GM19193 (cell line): Measurements from ENCODE around the gene SBNO1.

ENCODE experiments used
- POLR2A ChIP-seq: IDR thresholded peaks from 4 replicates; pipeline ENCODE4 v1.6.1; 2011; ENCODE audit not compliant: insufficient read depth, insufficient read length; ENCODE audit errors: extremely low read depth

Gene SBNO1

DNA sequence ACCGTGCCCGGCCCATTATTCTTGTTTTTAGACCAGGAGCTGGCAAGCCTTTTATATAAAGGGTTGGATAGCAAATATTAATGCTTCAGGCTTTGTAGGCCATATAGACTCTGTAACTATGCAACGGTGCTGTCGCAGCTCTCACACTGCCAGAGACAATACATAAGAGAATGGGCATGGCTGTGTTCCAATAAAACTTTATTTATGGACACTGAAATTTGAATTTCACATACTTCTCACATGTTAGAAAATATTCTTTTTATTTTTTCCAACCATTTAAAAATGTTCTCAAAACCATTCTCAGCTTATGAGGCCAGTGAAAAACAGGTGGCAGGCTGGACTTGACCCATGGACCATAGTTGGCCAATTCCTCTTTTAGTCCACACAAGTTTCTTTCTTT, 80.0 kb downstream of the SBNO1 start:
- no peak for TF ChIP-seq POLR2A

DNA sequence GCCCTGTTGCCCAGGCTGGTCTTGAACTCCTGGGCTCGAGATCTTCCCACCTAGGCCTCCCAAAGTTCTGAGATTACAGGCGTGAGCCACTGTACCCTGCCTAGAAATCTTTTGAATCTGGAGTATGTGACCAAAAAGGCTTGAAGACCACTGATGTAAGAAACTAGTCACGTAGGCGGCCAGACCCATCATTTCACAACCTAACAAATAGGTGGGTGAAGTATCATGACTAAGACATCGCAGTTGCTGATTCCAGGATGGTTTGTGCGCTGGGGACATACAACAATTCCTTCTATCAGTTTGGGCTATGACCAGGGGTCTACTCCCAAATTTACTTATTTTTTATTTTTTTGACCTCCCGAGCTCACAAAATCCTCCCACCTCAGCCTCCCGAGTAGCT, 81.2 kb downstream of the SBNO1 start:
- no peak for TF ChIP-seq POLR2A

DNA sequence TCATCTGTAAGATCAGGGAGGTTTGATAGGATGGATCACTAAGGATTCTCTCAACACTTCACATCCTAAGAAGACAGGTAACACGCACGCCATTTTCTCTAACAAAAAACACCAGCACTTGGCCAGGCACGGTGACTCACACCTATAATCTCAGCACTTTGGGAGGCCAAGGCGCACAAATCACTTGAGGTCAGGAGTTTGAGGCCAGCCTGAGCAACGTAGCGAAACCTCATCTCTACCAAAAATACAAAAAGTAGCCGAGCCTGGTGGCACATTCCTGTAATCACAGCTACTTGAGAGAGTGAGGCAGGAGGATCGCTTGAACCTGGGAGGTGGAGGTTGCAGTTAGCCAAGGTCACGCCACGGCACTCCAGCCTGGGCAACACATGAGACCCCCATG, 82.5 kb downstream of the SBNO1 start:
- TF ChIP-seq POLR2A = no peak

DNA sequence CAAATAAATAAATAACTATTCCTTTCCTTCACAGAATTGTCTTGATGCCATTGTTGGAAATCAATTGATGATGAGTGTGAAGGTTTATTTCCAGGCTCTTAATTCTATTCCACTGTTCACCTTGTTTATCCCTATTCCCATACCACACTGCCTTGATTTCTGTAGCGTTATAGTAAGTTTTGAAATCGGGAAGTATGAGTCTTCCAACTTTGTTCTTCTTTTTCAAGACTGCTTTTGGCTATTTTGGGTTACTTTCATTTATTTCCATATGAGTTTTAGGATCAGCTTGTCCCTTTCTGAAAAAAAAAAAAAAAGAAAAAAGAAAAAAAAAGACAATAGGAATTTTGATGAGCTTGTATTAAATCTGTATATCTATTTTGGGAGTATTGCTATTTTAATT, 83.7 kb downstream of the SBNO1 start:
- TF ChIP-seq POLR2A = no peak

DNA sequence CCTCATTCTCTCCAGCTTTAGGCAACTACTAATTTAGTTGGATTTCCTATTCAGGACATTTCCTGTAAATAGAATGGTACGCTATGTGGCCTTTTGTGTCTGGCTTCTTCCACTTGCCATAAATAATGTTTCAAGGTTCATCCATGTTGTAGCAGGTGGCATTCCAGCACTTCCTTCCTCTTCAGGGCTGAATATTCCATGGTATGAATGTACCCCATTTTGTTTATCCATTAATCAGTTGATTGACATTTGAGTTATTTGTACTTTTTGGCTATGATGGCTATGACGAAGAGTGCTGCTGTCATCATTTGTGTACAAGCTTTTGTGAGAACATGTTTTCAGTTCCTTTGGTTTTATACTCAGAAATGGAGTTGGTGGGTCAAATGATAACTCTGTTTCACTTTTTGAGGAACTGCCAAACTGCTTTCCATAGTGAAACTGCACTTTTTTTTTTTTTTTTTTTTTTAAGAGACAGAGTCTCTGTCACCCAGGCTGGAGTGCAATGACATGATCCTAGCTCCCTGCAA, 86.5 kb downstream of the SBNO1 start:
- TF ChIP-seq POLR2A = no peak

DNA sequence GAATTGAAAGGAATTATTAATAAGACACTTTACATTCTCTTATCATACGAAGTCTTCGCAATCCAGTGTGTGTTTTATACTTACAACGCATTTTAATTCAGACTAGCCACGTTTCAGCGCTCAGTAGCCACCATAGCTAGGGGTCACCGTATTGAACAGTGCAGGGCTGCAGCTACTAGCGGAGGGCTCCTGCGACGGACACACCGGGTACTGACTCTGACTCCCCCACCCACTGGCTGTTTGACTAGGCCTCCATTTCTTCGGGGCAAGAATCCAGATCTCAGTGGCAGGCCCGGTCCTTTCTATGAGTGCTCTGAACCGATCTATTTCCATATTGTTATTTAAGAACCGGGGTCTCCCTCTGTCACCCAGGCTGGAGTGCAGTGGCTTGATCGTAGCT, 91.5 kb downstream of the SBNO1 start:
- no peak for TF ChIP-seq POLR2A

DNA sequence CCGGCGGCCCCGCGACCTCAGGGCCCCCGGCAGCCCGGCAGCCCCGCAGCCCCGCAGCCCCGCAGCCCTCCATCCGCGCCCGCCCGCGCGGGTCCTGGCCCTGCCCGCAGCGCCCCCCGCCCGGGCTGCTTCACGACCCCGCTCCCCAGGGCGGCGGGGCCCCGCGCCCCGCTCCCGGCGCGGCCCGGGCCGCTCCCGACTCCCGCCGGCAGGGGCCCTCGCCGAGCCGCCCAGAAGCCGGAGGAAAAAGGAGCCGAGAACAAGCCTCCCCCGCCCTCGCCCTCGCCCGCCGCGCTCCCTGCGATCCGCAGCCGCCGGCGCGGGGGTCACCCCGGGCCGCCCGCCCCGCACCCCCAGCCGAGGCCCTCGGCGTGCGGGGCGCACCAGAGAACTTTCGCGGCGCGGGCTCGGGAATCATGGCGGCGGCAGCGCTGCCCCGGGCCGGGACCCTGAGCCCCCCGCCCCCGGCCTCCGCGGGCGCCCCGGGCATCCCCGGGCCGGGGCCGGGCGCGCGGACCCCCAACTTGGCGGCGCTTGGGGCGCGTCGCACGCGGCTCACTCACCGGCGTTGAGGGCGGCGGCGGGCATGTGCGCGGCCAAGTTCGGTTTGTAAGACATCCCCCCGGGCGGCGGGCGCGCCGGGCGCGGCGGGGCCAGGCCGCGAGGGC, 93.5 kb downstream of the SBNO1 start:
- no peak for TF ChIP-seq POLR2A

DNA sequence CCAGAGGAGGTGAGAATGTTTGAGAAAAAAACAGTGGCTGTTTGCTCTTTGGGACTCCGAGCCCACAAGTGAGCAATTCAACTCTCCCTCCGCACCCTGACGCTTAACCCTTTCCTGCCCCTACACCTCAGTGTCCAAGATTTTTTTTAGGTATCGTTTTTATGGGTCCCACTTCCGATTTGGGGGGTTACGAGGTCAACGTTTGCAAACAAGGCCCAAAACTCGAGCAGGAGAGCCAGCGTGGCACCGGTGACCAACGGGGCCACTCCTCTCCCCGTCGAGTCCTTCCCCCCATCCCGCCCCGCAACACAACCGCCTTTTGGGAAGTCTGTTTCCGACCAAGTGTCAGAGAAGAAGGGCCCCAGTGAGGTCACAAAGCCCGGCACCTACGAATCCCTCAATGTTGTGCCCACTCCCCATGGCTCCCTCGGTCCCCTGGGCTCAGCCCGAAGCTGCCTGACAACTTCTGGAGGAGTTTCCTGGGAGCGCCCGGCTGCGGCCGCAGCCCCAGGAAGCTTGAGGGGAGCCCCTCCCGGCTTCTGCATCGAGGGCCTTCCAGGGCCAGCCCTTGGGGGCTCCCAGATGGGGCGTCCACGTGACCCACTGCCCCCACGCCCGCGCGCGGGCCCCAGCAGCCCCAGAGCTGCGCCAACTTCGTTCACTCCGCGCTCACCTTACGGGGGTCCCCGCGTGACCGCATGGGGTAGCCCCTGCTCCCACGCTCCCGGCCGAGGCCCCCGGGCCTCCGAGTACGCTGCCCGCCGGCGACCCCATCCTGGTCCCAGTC, 94.2 kb downstream of the SBNO1 start:
- no peak for TF ChIP-seq POLR2A

DNA sequence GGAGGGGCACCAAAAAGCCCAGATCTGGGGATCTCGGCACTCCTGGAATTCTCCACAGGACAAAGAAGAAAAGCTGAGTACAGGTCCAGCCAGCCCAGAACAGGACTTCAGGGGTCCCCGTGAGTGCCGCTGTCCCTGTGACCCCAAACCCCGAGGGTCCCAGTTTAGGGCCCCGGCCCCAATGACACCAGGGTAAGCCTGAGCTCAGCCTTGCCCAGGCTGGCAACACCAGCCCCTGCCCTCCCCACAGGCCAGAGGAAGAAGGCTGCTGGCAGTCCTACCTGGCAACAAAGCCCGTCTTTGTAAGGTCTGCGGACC, 94.8 kb downstream of the SBNO1 start:
- no peak for TF ChIP-seq POLR2A

DNA sequence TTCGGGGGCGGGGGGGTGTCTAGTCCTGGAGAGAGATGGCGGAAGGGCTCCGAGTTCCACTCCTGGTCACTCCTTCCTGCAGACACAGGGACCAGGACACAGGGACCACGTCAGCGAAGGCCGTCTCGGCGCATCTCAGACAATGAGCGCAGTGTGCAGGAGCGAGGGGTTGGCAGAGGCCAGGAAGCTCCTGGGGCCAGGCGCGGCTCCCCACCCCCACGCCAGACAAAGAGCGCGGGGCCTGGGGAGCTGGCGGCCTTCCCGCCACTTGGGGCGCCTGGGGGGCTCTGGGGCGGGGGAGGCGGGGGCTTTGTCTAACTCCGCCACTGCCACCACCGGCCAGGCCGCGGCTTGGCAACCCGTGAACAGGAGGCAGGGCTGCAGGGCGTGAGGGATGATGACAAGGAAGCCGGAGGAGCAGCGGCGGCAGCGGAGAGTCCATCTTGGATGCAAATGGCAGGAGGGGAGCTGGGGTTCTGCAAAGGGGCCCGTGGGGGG, 95.2 kb downstream of the SBNO1 start:
- no peak for TF ChIP-seq POLR2A

DNA sequence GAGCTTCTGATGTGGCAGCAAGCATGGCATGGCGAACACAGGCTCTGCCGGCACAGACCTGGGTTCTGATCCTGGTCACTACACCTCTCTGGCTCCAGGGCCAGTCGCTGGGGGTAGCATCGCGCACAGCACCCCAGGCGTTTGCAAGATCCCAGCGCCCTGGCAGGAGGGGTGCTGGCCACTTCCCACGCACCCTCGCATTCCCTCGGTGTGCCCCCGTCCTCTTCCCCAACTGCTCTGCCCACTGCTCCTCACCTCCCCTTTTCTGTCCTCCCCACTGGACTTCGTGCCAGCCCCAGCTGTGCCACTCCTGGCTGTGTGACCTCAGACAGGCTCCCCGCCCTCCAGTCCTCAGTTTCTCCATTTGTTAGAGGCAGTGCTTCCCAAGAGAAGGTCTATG, 95.8 kb downstream of the SBNO1 start:
- no peak for TF ChIP-seq POLR2A

DNA sequence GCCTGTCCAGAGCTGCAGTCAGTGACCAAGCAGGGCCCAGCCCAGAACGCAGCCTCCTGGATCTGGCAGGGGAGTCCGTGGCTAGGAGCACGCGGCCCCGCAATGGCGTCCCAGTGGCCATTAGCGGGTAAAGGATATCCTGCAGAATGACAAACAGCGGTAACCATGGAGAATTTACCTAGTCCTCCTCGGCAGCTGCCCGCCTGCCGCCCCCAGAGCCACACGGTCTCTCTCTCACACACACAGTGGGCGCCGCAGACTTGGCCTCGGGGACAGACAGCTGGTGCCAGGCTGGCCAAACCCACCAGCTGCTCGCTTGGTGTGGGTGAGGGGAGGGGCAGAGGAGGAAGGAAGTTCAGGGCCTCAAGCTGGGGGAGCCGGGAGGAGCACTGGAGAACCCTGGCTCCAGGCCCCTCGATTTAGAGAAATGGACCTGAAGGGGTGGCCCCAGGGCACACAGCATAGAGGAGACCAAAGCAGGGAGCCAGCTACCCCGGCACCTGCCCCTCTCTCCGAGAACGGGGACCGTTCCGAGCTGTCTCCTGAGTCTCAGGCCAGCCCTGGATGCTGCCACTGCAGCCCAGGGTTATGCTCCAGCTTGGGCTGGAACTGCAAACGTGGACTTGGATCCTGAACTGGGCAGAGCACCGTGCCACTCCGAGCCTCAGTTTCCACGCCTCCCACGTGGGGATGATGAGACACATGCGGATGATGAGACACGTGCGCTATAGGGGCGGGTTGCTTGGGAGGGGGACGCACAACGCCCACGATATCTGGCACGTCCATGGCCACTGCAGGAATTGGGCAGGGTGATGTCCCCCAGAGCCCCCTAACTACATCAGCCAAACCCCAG, 96.4 kb downstream of the SBNO1 start:
- TF ChIP-seq POLR2A = no peak

DNA sequence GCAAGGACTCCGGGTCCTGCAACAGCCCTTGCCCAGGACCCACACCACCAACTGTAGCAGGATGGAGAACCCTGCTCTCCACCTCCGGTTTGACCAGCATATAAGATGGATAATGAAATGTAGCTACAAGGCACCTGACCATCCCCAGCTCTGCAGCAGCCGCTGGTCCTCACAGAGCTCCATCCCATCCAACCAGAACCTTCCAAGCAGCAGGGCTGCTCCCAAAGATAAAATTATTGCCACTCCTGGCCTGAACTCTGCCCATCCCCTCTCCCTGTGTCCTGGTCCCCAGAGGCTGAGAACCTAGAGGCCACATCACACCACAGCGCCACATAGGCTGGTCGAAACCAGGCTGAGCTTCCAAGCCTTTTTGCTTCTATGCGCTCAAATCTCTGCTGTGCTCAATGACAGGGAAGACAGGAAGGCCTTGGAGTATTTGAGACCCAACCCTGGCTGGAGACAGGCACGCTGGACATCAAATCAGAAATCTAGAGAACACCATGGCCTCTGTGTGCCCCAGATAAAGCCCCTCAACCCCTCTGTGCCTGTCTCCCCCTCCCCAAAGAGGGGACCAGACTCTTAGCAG, 97.2 kb downstream of the SBNO1 start:
- no peak for TF ChIP-seq POLR2A

DNA sequence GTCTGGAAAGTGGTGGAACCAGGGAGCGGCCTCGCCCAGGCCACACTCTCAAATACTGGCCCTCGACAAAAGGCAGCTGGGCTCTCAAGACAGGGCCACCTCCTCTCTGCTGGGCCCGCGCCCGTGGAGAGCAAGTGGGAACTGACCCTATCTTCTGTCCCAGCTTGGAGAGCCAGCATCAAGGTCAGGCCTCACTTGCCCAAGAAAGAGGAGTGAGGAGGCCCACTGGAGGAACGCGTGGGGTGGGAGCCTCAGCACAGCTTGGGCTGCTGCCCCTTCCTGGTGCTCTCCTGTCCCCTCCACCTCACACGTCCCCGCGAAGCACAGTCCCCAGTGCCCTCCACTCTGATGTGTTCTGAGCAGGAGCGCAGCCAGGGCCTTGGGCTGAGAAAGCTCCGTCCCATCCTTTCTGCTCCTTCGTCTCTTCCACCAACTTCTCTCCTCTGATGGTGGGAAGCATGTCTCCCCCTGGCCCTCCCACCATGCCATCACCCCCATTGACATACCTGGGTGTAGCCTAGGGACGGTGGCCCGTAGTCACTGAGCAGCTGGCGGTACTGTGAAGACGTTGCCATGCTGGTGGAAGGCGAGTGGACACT, 97.9 kb downstream of the SBNO1 start:
- no peak for TF ChIP-seq POLR2A

DNA sequence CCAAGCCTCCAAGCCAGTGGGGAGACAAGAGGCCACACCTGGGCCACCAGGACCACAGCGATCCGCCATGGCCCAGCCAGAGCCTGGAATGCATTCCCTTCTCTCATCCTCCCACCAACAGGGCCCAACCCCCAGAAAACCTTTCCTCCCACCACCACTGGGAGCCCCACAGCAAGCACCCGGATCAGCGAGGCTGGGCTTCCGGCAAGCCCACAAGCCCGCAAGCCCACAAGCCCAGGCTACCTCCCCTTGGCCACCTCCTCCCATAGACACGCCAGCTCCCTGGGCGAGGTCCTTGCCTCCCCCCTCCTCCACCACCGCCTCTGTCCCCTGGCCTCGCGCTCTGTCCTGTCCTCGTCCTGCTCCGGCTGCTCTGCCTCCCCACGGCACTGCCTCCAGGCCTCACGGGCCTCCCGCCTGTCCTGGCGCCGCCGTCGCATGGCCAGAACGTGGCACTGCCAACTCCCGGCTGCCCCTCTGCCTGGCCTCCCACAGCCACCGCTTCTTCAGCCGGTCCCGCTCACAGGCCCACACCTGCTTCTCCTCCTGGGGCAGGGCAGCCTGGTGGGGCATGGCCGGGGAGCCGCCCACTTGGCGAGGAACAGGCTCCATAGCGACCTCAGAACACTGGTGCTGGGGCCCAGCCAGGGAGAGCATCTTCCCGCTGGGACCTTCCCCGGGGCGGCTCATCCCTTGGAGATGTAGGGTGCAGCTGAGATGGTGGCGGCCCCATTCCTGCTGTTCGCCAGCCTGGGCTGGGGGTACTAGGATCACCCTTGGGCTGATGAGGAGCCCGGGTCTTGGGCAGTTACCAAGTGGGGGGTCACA, 98.6 kb downstream of the SBNO1 start:
- no peak for TF ChIP-seq POLR2A

DNA sequence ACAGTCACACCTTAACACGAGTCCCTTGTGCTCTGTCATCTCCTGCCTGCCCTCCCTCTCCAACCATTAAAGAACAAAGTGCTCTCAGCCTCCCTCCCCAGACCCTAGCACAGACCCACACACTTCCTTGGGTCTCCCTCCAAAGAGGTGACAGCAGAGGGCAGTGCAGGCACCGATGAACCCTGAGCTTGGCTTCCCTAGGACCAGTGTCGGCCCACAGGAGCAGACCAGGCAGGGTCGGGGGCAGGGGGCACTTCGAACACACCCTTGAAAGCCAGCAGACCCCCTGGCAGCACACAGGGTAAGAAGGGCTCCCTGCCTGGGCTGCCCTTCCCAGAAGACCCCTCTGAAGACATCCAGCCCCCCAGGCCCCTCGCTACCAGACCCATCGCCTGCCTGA, 100.0 kb downstream of the SBNO1 start:
- TF ChIP-seq POLR2A = no peak
